PFSK-1 (cell line): ENCODE data around the gene ERP27.

Source experiments
- FOXP2 ChIP-seq: optimal IDR thresholded peaks from 2 replicates; pipeline ENCODE3; 2011; ENCODE audit warnings: borderline replicate concordance, control low read depth, inconsistent platforms; ENCODE audit not compliant: insufficient read depth; ENCODE audit errors: extremely low read length, extremely low read depth
- POLR2AphosphoS5 ChIP-seq: IDR thresholded peaks from 2 replicates; pipeline ENCODE4 v1.6.1; 2012; ENCODE audit warnings: low read depth, mild to moderate bottlenecking, control low read depth, low read length, moderate library complexity
- SIN3A ChIP-seq: IDR thresholded peaks from 2 replicates; pipeline ENCODE4 v1.6.1; 2012; ENCODE audit warnings: mild to moderate bottlenecking, low read length, moderate library complexity, borderline replicate concordance; ENCODE audit not compliant: insufficient read depth
- TAF1 ChIP-seq: IDR thresholded peaks from 2 replicates; pipeline ENCODE4 v1.6.1; 2012; ENCODE audit warnings: low read length, control low read depth, borderline replicate concordance; ENCODE audit not compliant: insufficient read depth
- TF ChIP-seq, protein P1 (sequence below), 2 experiments: IDR thresholded peaks; 2 replicates each; pipeline versions ENCODE4 v1.6.1 to v1.8.0; 2011 to 2012; ENCODE audit warnings: low read depth in 2 of 2, low read length in 2 of 2, control low read depth in 1 of 2, inconsistent platforms in 1 of 2, mild to moderate bottlenecking in 1 of 2, moderate library complexity in 1 of 2; ENCODE audit not compliant: insufficient read depth in 1 of 2

Gene ERP27

DNA sequence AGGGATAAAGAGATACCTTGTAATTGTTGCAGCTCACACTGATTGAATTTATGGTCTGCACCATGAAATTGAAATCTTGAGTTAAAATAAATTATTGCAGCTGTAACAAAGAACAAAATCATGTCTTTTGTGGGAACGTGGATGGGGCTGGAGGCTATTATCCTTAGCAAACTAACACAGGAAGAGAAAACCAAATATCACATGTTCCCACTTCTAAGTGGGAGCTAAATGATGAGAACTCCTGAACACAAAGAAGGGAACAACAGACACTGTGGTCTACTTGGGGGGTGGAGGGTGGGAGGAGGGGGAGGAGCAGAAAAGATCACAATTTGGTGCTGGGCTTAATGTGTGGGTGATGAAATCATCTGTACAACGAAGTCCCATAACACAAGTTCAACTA, 22.6 kb downstream of the ERP27 start:
- TF ChIP-seq TAF1 = no peak
- no peak for TF ChIP-seq FOXP2
- no peak for TF ChIP-seq SIN3A
- TF ChIP-seq, protein P1, sequence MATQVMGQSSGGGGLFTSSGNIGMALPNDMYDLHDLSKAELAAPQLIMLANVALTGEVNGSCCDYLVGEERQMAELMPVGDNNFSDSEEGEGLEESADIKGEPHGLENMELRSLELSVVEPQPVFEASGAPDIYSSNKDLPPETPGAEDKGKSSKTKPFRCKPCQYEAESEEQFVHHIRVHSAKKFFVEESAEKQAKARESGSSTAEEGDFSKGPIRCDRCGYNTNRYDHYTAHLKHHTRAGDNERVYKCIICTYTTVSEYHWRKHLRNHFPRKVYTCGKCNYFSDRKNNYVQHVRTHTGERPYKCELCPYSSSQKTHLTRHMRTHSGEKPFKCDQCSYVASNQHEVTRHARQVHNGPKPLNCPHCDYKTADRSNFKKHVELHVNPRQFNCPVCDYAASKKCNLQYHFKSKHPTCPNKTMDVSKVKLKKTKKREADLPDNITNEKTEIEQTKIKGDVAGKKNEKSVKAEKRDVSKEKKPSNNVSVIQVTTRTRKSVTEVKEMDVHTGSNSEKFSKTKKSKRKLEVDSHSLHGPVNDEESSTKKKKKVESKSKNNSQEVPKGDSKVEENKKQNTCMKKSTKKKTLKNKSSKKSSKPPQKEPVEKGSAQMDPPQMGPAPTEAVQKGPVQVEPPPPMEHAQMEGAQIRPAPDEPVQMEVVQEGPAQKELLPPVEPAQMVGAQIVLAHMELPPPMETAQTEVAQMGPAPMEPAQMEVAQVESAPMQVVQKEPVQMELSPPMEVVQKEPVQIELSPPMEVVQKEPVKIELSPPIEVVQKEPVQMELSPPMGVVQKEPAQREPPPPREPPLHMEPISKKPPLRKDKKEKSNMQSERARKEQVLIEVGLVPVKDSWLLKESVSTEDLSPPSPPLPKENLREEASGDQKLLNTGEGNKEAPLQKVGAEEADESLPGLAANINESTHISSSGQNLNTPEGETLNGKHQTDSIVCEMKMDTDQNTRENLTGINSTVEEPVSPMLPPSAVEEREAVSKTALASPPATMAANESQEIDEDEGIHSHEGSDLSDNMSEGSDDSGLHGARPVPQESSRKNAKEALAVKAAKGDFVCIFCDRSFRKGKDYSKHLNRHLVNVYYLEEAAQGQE (IDR thresholded peaks at IDR 0.05; ENCODE audit: insufficient read depth in 1 of 2, low read depth in 2 of 2, low read length in 2 of 2) = no peak
- no peak for TF ChIP-seq POLR2AphosphoS5

DNA sequence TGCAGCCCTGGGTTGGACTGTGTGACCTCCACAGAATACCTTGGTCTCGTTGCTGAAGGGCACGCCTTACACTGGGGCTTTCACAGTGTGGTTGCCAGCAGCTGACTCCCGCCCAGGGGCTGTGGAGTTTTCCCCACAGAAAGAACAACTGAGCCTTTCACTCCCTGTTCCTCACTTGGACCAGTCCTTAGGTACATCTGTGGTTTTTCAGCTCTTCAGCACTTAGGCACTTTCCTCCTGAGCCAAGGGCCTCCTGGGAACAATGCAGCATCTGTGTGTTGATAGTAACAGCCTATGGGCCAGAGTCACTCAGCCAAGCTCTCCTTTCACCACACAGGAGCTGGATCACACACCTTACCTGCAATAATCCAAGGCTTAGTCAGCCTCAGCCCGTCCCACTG, 25.0 kb downstream of the ERP27 start:
- TF ChIP-seq FOXP2 = no peak
- TF ChIP-seq SIN3A = no peak
- TF ChIP-seq TAF1 = no peak
- TF ChIP-seq, protein P1 (IDR thresholded peaks at IDR 0.05; ENCODE audit: insufficient read depth in 1 of 2, low read depth in 2 of 2, low read length in 2 of 2) = no peak
- no peak for TF ChIP-seq POLR2AphosphoS5

DNA sequence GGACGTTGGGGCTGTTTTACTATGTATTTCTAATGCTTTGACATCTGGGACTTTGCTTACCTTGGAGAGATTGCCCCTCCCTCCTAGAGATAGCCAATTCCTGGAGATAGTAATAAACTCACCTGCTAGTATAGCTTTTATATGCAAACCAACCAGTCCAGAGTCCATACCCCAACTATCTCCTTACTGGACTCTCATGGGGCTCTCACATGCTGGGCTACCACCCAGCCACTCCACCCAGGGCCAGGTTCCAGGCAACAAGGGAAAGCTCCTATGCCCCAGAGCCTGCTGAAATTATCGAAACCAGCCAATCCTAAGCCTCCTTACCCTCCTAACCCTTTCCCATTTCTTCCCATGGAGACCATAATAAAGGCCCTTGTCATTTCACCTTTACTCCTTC, 27.2 kb downstream of the ERP27 start:
- no peak for TF ChIP-seq POLR2AphosphoS5
- TF ChIP-seq FOXP2 = no peak
- TF ChIP-seq, protein P1 (IDR thresholded peaks at IDR 0.05; ENCODE audit: insufficient read depth in 1 of 2, low read depth in 2 of 2, low read length in 2 of 2) = no peak
- no peak for TF ChIP-seq TAF1
- no peak for TF ChIP-seq SIN3A

DNA sequence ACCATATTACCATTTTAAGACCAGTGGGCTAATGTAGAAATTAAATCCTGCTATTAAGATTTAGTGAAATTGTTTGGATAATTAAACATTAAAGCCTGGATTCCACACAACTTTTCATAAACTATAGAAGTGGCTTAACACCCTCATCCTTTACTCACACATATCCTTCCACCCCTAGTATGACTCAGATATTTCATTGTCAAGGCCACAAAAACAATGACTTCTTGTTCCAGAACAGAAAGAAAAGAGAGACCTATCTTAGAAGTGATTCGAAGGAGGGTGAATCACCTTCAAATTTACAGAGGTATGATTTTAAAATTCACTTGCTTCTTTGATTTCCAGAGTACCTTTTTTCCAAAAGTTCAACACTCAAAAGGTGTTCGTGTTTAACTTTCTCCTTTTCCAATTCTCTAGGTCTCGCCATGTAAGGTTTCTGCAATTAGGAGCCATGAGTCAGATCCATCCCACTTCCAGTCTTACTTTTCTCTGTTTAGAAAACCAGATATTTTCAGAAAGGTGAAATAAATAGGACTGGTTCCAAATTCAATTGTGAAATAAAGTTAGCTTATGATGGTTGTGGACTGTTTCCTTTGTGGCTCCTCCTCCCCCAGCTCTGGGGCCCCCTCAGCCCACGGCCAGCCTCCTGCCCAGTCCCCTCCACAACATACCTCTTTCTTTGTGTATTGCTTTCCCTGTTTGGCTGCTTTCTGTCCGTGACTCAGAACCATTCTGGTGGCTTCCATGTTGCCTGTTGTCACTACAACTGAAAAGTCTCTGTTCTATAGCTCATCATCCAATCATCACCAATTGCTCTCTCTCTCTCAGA, 28.0 kb downstream of the ERP27 start:
- TF ChIP-seq, protein P1 (IDR thresholded peaks at IDR 0.05; ENCODE audit: insufficient read depth in 1 of 2, low read depth in 2 of 2, low read length in 2 of 2) = no peak
- no peak for TF ChIP-seq FOXP2
- TF ChIP-seq TAF1 = no peak
- no peak for TF ChIP-seq SIN3A
- no peak for TF ChIP-seq POLR2AphosphoS5

DNA sequence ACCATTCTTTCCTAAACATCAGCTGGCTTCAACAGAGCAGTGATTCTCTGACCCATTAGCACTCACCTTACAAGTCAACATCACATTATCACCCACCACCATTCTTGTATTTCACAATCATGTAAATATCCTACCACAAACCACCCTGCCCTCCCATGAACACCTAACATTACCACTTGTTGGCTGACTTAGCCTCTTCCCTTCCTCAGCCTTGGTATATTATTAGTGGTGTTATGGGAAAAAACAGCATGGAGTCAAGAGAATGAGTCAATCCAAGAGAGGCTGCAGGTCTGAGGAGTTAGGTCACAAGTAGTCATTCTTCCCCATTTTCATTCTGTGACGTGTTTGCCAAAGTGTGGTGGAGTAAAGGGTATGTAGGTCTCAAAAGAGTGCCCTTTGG, 30.4 kb downstream of the ERP27 start:
- TF ChIP-seq POLR2AphosphoS5 = no peak
- TF ChIP-seq, protein P1 (IDR thresholded peaks at IDR 0.05; ENCODE audit: insufficient read depth in 1 of 2, low read depth in 2 of 2, low read length in 2 of 2) = no peak
- no peak for TF ChIP-seq FOXP2
- TF ChIP-seq TAF1 = no peak
- TF ChIP-seq SIN3A = no peak
